ENCODE results near the gene SMTNL1. TPM values are rescaled to one million over a fixed set of nuclear protein-coding genes. Genes with fewer than 3 reads are reported as not detected.

SMTNL1 gene
- polyA plus RNA-seq, 1 of the 3 experiments (the other 2 are of a cell fraction): not detected

GRCh38 chr11:57571606-57572005, 34.2 kb downstream of the SMTNL1 start:
- no peak for DNase-seq
- Histone ChIP-seq H3K79me2 (ENCODE audit: insufficient read depth) (no peaks in the 10 kb centered on the region; the same call in 1 of the 2 replicates), H3K9me2 (no peaks in the 10 kb centered on the region), H2AFZ (ENCODE audit: low read depth) (no peak overlapping the region), H3K9ac (no peak overlapping the region), H3K4me3 (ENCODE audit: low read depth in 2 of 2, low read length in 1 of 2) (no peak overlapping the region), H4K20me1 (ENCODE audit: insufficient read depth) (no peaks in the 10 kb centered on the region), H3K27ac (ENCODE audit: low read depth in 2 of 2, low read length in 1 of 2) (no peak overlapping the region), H3K9me3 (no peaks in the 10 kb centered on the region), H3K27me3 (ENCODE audit: insufficient read depth) (no peaks in the 10 kb centered on the region), H3K4me2 (no peak overlapping the region), H3K4me1 (ENCODE audit: control insufficient read depth in 1 of 2, insufficient read depth in 2 of 2, low read depth in 1 of 2, low read length in 1 of 2) (peaks cover 0 to 5% of the 10 kb centered on the region in 2 experiments; a peak in 1 of 4 replicates), H3K36me3 (replicated peaks in 1 of 2; ENCODE audit: control insufficient read depth in 1 of 2, insufficient read depth in 2 of 2, low read length in 1 of 2) (no peaks in the 10 kb centered on the region), H3F3A (replicated peaks; ENCODE audit: insufficient read depth) (no peaks in the 10 kb centered on the region)
- ChIA-PET CTCF (interaction anchor here (1.0 to 9.3 kb wide), 2 partner anchors 70 to 78 kb away, joined by 4 to 326 read pairs; partner anchors contain the start of gene YPEL4), POLR2A (interaction anchor here (1.2 kb wide), 1 partner anchor 70 kb away, joined by 3 read pairs; no protein-coding TSS in a partner anchor)
- WGBS (ENCODE audit: low lambda C conversion rate): 61% methylated on average over 2 of the region's 2 CpGs
- no peak for TF ChIP-seq CTCF (IDR thresholded peaks at IDR 0.05)
- no peak for TF ChIP-seq ELF1 (IDR thresholded peaks at IDR 0.05)
- no peak for TF ChIP-seq SIN3A (IDR thresholded peaks at IDR 0.05; ENCODE audit: borderline replicate concordance, low read depth, low read length)
- no peak for TF ChIP-seq RAD21 (IDR thresholded peaks at IDR 0.05; ENCODE audit: low read length)
- no peak for TF ChIP-seq MEF2A (IDR thresholded peaks at IDR 0.05; ENCODE audit: borderline replicate concordance, low read depth)
- no peak for TF ChIP-seq TAF1 (IDR thresholded peaks at IDR 0.05; ENCODE audit: borderline replicate concordance, low read depth, low read length)
- no peak for TF ChIP-seq REST (IDR thresholded peaks at IDR 0.05; ENCODE audit: low read depth, low read length)
- TF ChIP-seq JUND (IDR thresholded peaks at IDR 0.05): no peak
- TF ChIP-seq RXRA (IDR thresholded peaks at IDR 0.05; ENCODE audit: borderline replicate concordance, low read depth): no peak
- no peak for TF ChIP-seq EP300 (IDR thresholded peaks at IDR 0.05; ENCODE audit: borderline replicate concordance in 1 of 2, low read depth in 1 of 2, low read length in 1 of 2)
- TF ChIP-seq ZBTB33 (IDR thresholded peaks at IDR 0.05; ENCODE audit: borderline replicate concordance, low read depth): no peak
- no peak for TF ChIP-seq RFX5 (IDR thresholded peaks at IDR 0.05; ENCODE audit: low read length)
- no peak for TF ChIP-seq TEAD4 (IDR thresholded peaks at IDR 0.05; ENCODE audit: borderline replicate concordance, insufficient read depth)
- TF ChIP-seq USF1 (IDR thresholded peaks at IDR 0.05; ENCODE audit: borderline replicate concordance, low read depth): no peak
- TF ChIP-seq TCF12 (IDR thresholded peaks at IDR 0.05): no peak

Measured in SK-N-SH (cell line).